ENCODE measurements around the gene FXR2.

FXR2 gene

GRCh38 chr17:7576432-7576937, 38.2 kb downstream of the FXR2 start:
- no peak overlapping the region for H3K4me3 ChIP-seq (ENCODE audit: low read depth, low read length)
- DNase-seq (ENCODE audit: low read depth): no peak
- no peak for TF ChIP-seq CTCF (IDR thresholded peaks at IDR 0.05; ENCODE audit: control insufficient read depth, extremely low read depth, insufficient read depth)

GRCh38 chr17:7575959-7576358, 38.7 kb downstream of the FXR2 start:
- no peak overlapping the region for H3K4me3 ChIP-seq (ENCODE audit: low read depth, low read length)
- no peak for TF ChIP-seq CTCF (IDR thresholded peaks at IDR 0.05; ENCODE audit: control insufficient read depth, extremely low read depth, insufficient read depth)

GRCh38 chr17:7575481-7575883, 39.2 kb downstream of the FXR2 start:
- TF ChIP-seq CTCF (IDR thresholded peaks at IDR 0.05; ENCODE audit: control insufficient read depth, extremely low read depth, insufficient read depth): no peak
- DNase-seq (ENCODE audit: low read depth): no peak
- H3K4me3 ChIP-seq (ENCODE audit: low read depth, low read length): no peak overlapping the region

More at GRCh38 chr17:7575959-7576358, 38.7 kb downstream of the FXR2 start:
- DNase-seq (ENCODE audit: low read depth): no peak

- peak overlapping the region; percentile 99 for H3K4me3 ChIP-seq (ENCODE audit: low read depth, low read length)
- DNase-seq (ENCODE audit: low read depth): no peak
- TF ChIP-seq CTCF (IDR thresholded peaks at IDR 0.05; ENCODE audit: control insufficient read depth, extremely low read depth, insufficient read depth): no peak
Observed at GRCh38 chr17:7574176-7574953, 40.3 kb downstream of the FXR2 start.

GRCh38 chr17:7573324-7574080, 41.2 kb downstream of the FXR2 start:
- no peak for TF ChIP-seq CTCF (IDR thresholded peaks at IDR 0.05; ENCODE audit: control insufficient read depth, extremely low read depth, insufficient read depth)
- H3K4me3 ChIP-seq (ENCODE audit: low read depth, low read length): peak overlapping the region; percentile 99
- no peak for DNase-seq (ENCODE audit: low read depth)

GRCh38 chr17:7572588-7573323, 41.9 kb downstream of the FXR2 start:
- H3K4me3 ChIP-seq (ENCODE audit: low read depth, low read length): peak overlapping the region; percentile 99
- no peak for TF ChIP-seq CTCF (IDR thresholded peaks at IDR 0.05; ENCODE audit: control insufficient read depth, extremely low read depth, insufficient read depth)
- no peak for DNase-seq (ENCODE audit: low read depth)
